DMS53 treated with DMSO at 0.1 percent for 48 hours (cell line): ENCODE measurements around the gene BEAN1.

ENCODE experiments used
- DNase-seq: peaks from one replicate; lab custom pipeline; 2025; ENCODE audit not compliant: unreplicated experiment; lab: John Stamatoyannopoulos, UW

The BEAN1 gene

GRCh38 chr16:66469291-66469946, 42.3 kb downstream of the BEAN1 start:
- no peak for DNase-seq

- no peak for DNase-seq
Measured at GRCh38 chr16:66469947-66470546, 43.0 kb downstream of the BEAN1 start.

GRCh38 chr16:66470556-66470955, 43.5 kb downstream of the BEAN1 start:
- DNase-seq = no peak

GRCh38 chr16:66471264-66471663, 44.2 kb downstream of the BEAN1 start:
- no peak for DNase-seq

- no peak for DNase-seq
Measured at GRCh38 chr16:66471716-66472393, 44.8 kb downstream of the BEAN1 start.

GRCh38 chr16:66473051-66473571, 46.0 kb downstream of the BEAN1 start:
- no peak for DNase-seq

- DNase-seq = peak; percentile 9
Measured at GRCh38 chr16:66473654-66474519, 46.8 kb downstream of the BEAN1 start.

- peak; percentile 98 for DNase-seq
Measured at GRCh38 chr16:66474750-66475199, 47.7 kb downstream of the BEAN1 start.

- peak; percentile 53 for DNase-seq
Measured at GRCh38 chr16:66475232-66475631, 48.1 kb downstream of the BEAN1 start.

GRCh38 chr16:66476328-66477027, 49.4 kb downstream of the BEAN1 start:
- DNase-seq = no peak

- no peak for DNase-seq
Measured at GRCh38 chr16:66477028-66477515, 50.0 kb downstream of the BEAN1 start.

- DNase-seq = peak; percentile 68
Measured at GRCh38 chr16:66478733-66479511, 51.8 kb downstream of the BEAN1 start.

- DNase-seq = no peak
Measured at GRCh38 chr16:66479661-66480264, 52.7 kb downstream of the BEAN1 start.

GRCh38 chr16:66480265-66481080, 53.4 kb downstream of the BEAN1 start:
- no peak for DNase-seq

GRCh38 chr16:66481081-66481942, 54.2 kb downstream of the BEAN1 start:
- DNase-seq = no peak

- no peak for DNase-seq
Measured at GRCh38 chr16:66481943-66482390, 54.9 kb downstream of the BEAN1 start.
